H1 (cell line): ENCODE results near the gene NPNT. TPM values are rescaled to one million over a fixed set of nuclear protein-coding genes. Genes with fewer than 3 reads are reported as not detected.

Experiments
- CHD7 ChIP-seq: fragments of 300-600 bp; sonication (generic); IDR thresholded peaks from 2 replicates; pipeline ENCODE4 v1.7.1; 2012; ENCODE audit warnings: low read length, moderate library complexity, mild to moderate bottlenecking, inconsistent platforms; ENCODE audit not compliant: insufficient replicate concordance
- CTBP2 ChIP-seq: IDR thresholded peaks from 2 replicates; pipeline ENCODE4 v1.7.0; 2011; ENCODE audit warnings: borderline replicate concordance, mild to moderate bottlenecking, moderate library complexity, mixed read lengths, low read length; ENCODE audit not compliant: insufficient read depth, insufficient read length
- RXRA ChIP-seq: IDR thresholded peaks from 2 replicates; pipeline ENCODE4 v1.6.1; 2011; ENCODE audit warnings: low read depth, mild to moderate bottlenecking, low read length, moderate library complexity; ENCODE audit not compliant: insufficient read depth
- TEAD4 ChIP-seq: IDR thresholded peaks from 2 replicates; pipeline ENCODE4 v1.6.1; 2012; ENCODE audit warnings: low read depth, low read length, inconsistent platforms, mixed read lengths
- YY1 ChIP-seq: IDR thresholded peaks from 2 replicates; pipeline ENCODE4 v1.6.1; 2011; ENCODE audit warnings: low read depth, mild to moderate bottlenecking, low read length
- polyA plus RNA-seq, 7 experiments: library from polyadenylated mRNA; depleted of rRNA in 3 of 7; stranded (reverse) in 5 of 7; unstranded in 2 of 7; fragments of >200 nt in 5 of 7; fragments of 200-250 nt in 2 of 7; gene quantifications; 1 replicate in 5 of 7; 2 replicates in 1 of 7; 4 replicates in 1 of 7; pipeline versions ENCODE4 v1.2.1 to v1.2.3, GENCODE V29; 2011 to 2013; ENCODE audit warnings: missing spikeins in 2 of 7, mixed read lengths in 2 of 7
- total RNA-seq: library from RNA; stranded (reverse); fragmentation: NEBNext Ultra II Directional; extraction: Animal tissue kit (Norgen Biotek cat#: 25700); gene quantifications from 2 replicates; pipeline ENCODE4 v1.2.1, GENCODE V29; 2021

NPNT gene
- total and polyA plus RNA-seq, 2 of the 8 experiments (the other 6 are each of a cell fraction or from before 2014, with no cell fraction given), result 0.24 to 0.97 TPM

GRCh38 chr4:105858466-105859040 is 36.7 kb upstream of the NPNT start (continued):
- TF ChIP-seq CHD7 (no peak), RXRA (no peak), YY1 (no peak), TEAD4 (no peak), CTBP2 (no peak)
